Small intestine (tissue), 4 donors: ENCODE data around the gene FAM25A. TPM values are rescaled to one million over a fixed set of nuclear protein-coding genes. Genes with fewer than 3 reads are reported as not detected.

ENCODE experiments used
- polyA plus RNA-seq, 4 donors: library from polyadenylated mRNA; stranded (reverse) in 3 of 4; unstranded in 1 of 4; fragments of 200-250 nt in 3 of 4; fragments of 120-200 nt in 1 of 4; gene quantifications; one replicate each; pipeline versions ENCODE4 v1.2.1 to v1.2.3, GENCODE V29; 2013
- donor health status: healthy with polysubstance abuse.
- donor health status: Bipolar disorder and iron deficiency.
- donor health status: healthy.

The FAM25A gene
- polyA plus RNA-seq, 4 donors: not detected

Other genes with a start within 250 kb of the FAM25A start
- gene MMRN2, start 62.7 kb upstream of the FAM25A start, polyA plus RNA-seq: 10 to 100 TPM in 1 of 4 donors, 1 to 10 TPM in 2, under 1 TPM in 1; 0.45 to 20.8 (median 3.3) TPM
- gene SNCG, start 61.7 kb upstream of the FAM25A start, polyA plus RNA-seq: 10 to 100 TPM in 1 of 4 donors, 1 to 10 TPM in 3; 2.4 to 44.8 (median 3.3) TPM
- 1,000 to 10,000 TPM in 1 of 4 donors, 100 to 1,000 TPM in 2, 1 to 10 TPM in 1; 2.9 to 1,065 (median 471) TPM for gene ADIRF, start 51.8 kb upstream of the FAM25A start, polyA plus RNA-seq
- gene GLUD1, start 74.5 kb downstream of the FAM25A start, polyA plus RNA-seq: 100 to 1,000 TPM in 2 of 4 donors, 10 to 100 TPM in 2; 79.0 to 141 (median 102) TPM
- 10 to 100 TPM; 19.6 to 34.4 (median 27.2) TPM for gene SHLD2, start 74.9 kb downstream of the FAM25A start, polyA plus RNA-seq
- gene NUTM2A, start 205.2 kb downstream of the FAM25A start, polyA plus RNA-seq: 1 to 10 TPM in 3 of 4 donors, not detected in 1; 1.2 to 1.7 (median 1.4) TPM